H1 (cell line): Measurements from ENCODE around the gene FRMPD4.

Experiments
- BACH1 ChIP-seq: IDR thresholded peaks from 2 replicates; pipeline ENCODE4 v1.6.1; 2012; ENCODE audit warnings: low read length, improper control_type of control experiment
- BCL11A ChIP-seq, 2 experiments: IDR thresholded peaks; one replicate each; pipeline ENCODE4 v1.6.1; 2011; ENCODE audit warnings: low read depth in 2 of 2, low read length in 2 of 2, mild to moderate bottlenecking in 2 of 2
- CTCF ChIP-seq, 3 experiments: IDR thresholded peaks; 1 replicate in 2 of 3; 2 replicates in 1 of 3; pipeline versions ENCODE4 v1.5.1 to v1.6.1; 2011; ENCODE audit warnings: low read length in 3 of 3, mild to moderate bottlenecking in 3 of 3, inconsistent platforms in 2 of 3, low read depth in 1 of 3, moderate library complexity in 1 of 3; ENCODE audit not compliant: insufficient read depth in 1 of 3; ENCODE audit errors: control extremely low read depth in 1 of 3
- GABPA ChIP-seq: IDR thresholded peaks from 2 replicates; pipeline ENCODE4 v1.6.1; 2011; ENCODE audit warnings: mild to moderate bottlenecking, low read length, moderate library complexity, borderline replicate concordance; ENCODE audit not compliant: insufficient read depth
- JUN ChIP-seq: IDR thresholded peaks from 2 replicates; pipeline ENCODE4 v1.6.1; 2011; ENCODE audit warnings: low read depth, mild to moderate bottlenecking, improper control_type of control experiment, low read length
- KDM5A ChIP-seq: fragments of 200-600 bp; IDR thresholded peaks from 2 replicates; pipeline ENCODE4 v1.7.1; 2012; ENCODE audit warnings: mild to moderate bottlenecking, low read length, inconsistent platforms, mixed read lengths
- POLR2A ChIP-seq, 2 experiments: IDR thresholded peaks; 1 replicate in 1 of 2; 2 replicates in 1 of 2; pipeline ENCODE4 v1.6.1; 2011; ENCODE audit warnings: low read depth in 2 of 2, low read length in 2 of 2, mild to moderate bottlenecking in 2 of 2; ENCODE audit errors: control extremely low read depth in 1 of 2
- POLR2AphosphoS5 ChIP-seq: IDR thresholded peaks from 2 replicates; pipeline ENCODE4 v1.6.1; 2011; ENCODE audit warnings: low read depth, low read length
- RAD21 ChIP-seq, 2 experiments: IDR thresholded peaks in 1 of 2; conservative IDR thresholded peaks in 1 of 2; 2 replicates each; pipeline ENCODE4 v1.6.1; 2011; ENCODE audit warnings: low read depth in 2 of 2, low read length in 2 of 2, improper control_type of control experiment in 1 of 2, inconsistent platforms in 1 of 2, mild to moderate bottlenecking in 1 of 2, moderate library complexity in 1 of 2
- RFX5 ChIP-seq: IDR thresholded peaks from 2 replicates; pipeline ENCODE4 v1.6.1; 2011; ENCODE audit warnings: low read depth, low read length, improper control_type of control experiment, borderline replicate concordance
- SP2 ChIP-seq: IDR thresholded peaks from 2 replicates; pipeline ENCODE4 v1.6.1; 2012; ENCODE audit warnings: mild to moderate bottlenecking, low read length, inconsistent platforms

- TF ChIP-seq RFX5 (no peak), POLR2A (IDR thresholded peaks at IDR 0.05; ENCODE audit: control extremely low read depth in 1 of 2, low read depth in 2 of 2, low read length in 2 of 2) (no peak), CTCF (IDR thresholded peaks at IDR 0.05; ENCODE audit: control extremely low read depth in 1 of 3, insufficient read depth in 1 of 3, low read depth in 1 of 3, low read length in 3 of 3) (no peak), GABPA (no peak), BCL11A (IDR thresholded peaks at IDR 0.05; ENCODE audit: low read depth in 2 of 2, low read length in 2 of 2) (no peak), BACH1 (no peak), POLR2AphosphoS5 (no peak), RAD21 (IDR thresholded peaks at IDR 0.05 in 1 of 2, conservative IDR thresholded peaks at IDR 0.05 in 1 of 2; ENCODE audit: low read depth in 2 of 2, low read length in 2 of 2) (no peak), SP2 (no peak), KDM5A (no peak), JUN (no peak)
Measured at GRCh38 chrX:12249997-12250396, 111.7 kb downstream of the FRMPD4 start.
